ENCODE data around the gene ZNF618.

DNA sequence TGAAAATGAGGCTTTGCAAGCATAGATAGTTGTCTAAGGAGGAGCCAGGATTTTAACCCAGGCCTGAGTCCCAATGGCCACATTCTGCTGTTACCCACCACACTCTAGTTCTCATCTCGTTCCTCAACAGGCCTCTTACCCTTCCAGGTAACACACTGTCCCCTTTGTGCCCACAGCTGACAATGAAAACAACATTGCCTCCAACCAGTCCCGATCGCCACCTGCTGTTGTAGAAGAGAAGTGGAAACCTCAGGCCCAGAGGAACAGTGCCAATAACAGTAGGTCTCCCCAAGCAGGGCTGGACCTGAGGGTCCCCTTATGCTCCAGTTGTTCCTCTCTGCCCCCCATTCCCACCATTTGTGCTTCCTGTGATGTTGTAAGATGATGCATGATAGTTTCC, 171.6 kb downstream of the ZNF618 start:
- TF ChIP-seq, protein P1, sequence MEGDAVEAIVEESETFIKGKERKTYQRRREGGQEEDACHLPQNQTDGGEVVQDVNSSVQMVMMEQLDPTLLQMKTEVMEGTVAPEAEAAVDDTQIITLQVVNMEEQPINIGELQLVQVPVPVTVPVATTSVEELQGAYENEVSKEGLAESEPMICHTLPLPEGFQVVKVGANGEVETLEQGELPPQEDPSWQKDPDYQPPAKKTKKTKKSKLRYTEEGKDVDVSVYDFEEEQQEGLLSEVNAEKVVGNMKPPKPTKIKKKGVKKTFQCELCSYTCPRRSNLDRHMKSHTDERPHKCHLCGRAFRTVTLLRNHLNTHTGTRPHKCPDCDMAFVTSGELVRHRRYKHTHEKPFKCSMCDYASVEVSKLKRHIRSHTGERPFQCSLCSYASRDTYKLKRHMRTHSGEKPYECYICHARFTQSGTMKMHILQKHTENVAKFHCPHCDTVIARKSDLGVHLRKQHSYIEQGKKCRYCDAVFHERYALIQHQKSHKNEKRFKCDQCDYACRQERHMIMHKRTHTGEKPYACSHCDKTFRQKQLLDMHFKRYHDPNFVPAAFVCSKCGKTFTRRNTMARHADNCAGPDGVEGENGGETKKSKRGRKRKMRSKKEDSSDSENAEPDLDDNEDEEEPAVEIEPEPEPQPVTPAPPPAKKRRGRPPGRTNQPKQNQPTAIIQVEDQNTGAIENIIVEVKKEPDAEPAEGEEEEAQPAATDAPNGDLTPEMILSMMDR (conservative IDR thresholded peaks at IDR 0.05; ENCODE audit: low read length), result peak; percentile 39
- no peak for TF ChIP-seq EZH2phosphoT487 (IDR thresholded peaks at IDR 0.05; ENCODE audit: borderline replicate concordance)
